NCI-H748 treated with DMSO at 0.1 percent for 48 hours (cell line): ENCODE results near the gene ATF1.
A peak's percentile ranks its signal among the peaks of the same experiment; 100 is the strongest.
"Not testable (repeated sequence)": the region's sequence is repeated elsewhere in the genome, so short reads cannot be mapped to it uniquely, and the experiment has no call there.

Source experiments
- DNase-seq: peaks from one replicate; lab custom pipeline; 2025; lab: John Stamatoyannopoulos, UW

Gene ATF1

DNA sequence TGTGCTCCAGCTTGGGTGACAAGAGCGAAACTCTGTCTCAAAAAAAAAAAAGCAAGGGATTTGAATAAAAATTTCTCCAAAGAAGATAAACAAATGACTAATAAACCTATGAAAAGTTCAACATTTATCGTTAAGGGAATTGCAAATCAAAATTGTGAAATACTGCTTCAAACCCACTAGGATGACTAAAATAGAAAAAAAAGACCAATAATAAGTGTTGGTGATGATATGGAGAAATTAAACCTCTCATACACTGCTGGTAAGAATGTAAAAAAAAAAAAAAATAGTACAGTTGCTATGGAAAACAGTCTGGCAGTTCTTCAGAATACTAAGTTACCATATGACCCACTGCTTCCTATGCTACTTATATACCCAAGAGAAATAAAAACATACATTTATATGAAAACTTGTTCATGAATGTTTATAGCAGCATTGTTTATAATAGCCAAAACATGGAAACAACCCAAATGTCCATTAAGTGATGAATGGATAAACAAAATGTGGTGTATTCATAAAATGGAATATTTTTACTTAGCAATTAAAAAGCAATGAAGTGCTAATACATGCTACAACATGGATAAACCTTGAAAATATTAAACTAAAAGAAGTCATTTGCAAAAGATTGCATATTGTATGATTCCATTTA, 39.5 kb downstream of the ATF1 start:
- no peak for DNase-seq

DNA sequence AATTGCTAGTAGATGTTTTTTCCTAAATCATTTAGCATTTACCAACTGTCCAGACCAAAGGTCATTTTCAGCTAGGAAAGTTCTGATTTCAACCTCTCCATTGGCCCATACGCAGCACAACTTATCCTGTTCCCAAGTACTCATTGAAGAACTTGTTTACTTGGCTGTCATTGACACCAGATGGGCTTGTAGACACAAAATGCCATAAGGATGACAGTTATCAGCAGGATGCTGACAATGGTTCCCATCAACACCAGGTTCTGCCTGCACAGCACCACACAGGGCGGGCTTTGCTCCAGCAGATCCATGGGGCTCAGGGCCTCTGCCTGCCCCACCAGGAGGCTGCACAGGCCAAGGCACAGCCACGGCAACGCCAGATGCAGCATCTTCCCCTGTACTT, 42.3 kb downstream of the ATF1 start:
- no peak for DNase-seq

GRCh38 chr12:50809131-50809530, 45.2 kb downstream of the ATF1 start:
- not testable (repeated sequence) for DNase-seq

DNA sequence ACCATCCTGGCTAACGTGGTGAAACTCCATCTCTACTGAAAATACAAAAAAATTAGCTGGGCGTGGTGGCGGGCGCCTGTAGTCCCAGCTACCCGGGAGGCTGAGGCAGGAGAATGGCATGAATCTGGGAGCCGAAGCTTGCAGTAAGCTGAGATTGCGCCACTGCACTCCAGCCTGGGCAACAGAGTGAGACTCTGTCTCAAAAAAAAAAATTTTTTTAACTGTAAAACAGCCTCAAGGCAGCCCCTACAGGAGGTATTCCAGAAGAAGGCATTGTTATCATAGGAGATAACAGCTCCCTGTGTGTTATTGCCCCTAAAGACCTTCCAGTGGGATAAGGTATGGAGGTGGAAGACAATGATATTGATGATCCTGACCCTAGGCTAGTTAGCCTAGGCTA, 51.0 kb downstream of the ATF1 start:
- DNase-seq, result not testable (repeated sequence)

- no peak for DNase-seq
Observed at GRCh38 chr12:50820177-50820576, 56.3 kb downstream of the ATF1 start.

- DNase-seq, result no peak
Observed at GRCh38 chr12:50822082-50822481, 58.2 kb downstream of the ATF1 start.

GRCh38 chr12:50823724-50824123, 59.8 kb downstream of the ATF1 start:
- DNase-seq, result not testable (repeated sequence)

DNA sequence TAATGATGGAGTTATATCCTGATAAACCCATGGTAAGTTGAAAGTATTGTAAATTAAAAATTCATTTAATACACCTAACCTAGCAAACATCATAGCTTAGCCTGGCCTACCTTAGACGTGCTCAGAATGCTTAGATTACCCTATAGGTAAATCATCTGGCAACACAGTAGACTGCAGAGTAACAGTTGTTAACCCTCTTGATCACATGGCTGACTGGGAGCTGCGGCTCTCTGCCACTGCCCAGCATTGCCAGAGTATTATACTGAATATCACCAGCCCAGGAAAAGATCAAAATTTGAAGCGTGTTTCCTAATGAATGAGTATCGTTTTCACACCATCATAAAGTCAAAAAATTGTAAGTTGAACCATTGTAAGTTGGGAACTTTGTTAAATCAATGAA, 61.0 kb downstream of the ATF1 start:
- DNase-seq, result no peak

DNA sequence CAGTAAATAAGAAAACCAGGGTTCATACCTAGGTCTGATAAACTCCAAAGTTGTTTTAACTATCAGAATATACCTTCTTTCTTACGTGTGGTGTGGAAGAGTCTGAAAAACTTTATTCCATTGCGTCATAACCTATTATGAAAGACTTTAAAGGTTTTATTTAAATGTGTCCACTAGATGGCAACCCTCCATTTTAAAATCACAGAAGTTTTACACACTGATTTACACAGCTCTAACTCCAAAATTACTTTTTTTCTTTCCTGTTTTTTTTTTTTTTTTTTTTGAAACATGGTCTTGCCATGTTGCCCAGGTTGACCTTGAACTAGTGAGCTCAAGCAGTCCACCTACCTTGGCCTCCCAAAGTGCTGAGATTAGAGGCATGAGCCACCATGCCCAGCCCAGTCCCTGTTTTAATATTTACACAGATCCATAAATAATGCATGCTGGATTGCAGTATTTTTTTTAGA, 61.5 kb downstream of the ATF1 start:
- DNase-seq, result peak; percentile 24

DNA sequence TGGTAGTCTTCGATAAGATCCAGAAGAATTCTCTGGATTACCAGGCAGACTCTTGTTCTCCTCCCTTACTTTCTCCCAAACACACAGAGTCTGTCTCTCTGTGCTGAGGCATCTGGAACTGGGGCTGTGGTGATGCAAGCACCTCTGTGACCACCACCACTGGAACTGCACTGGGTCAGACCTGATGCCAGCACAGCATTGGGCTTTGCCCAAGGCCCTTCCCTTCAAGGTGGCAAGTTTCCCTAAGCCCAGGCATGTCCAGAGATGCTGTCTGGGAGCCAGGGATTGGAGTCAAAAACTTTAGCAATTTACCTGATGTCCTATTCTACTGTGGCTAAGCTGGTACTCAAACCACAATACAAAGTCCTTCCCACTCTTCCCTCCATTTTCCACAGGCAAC, 64.2 kb downstream of the ATF1 start:
- DNase-seq, result no peak

GRCh38 chr12:50828886-50829285, 65.0 kb downstream of the ATF1 start:
- no peak for DNase-seq

- DNase-seq, result not testable (repeated sequence)
Observed at GRCh38 chr12:50833801-50834200, 69.9 kb downstream of the ATF1 start.

DNA sequence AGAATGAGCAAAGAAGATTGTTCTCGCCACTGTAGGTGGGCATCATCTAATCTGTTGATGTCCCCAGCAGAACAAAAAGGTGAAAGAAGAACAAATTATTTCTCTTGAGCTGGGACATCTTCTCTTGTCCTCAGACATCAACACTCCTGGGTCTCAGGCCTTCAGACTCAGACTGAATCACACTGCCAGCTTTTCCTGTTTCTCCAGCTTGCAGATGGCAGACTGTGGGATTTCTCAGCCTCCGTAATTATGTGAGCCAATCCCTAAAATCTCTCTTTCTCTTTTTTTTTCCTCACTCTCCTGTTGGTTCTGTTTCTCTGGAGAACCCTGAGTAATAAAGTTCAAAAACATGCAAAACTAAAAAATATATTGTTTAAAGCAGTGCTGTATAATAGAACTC, 75.1 kb downstream of the ATF1 start:
- no peak for DNase-seq

GRCh38 chr12:50840809-50841487, 77.0 kb downstream of the ATF1 start:
- DNase-seq, result no peak

DNA sequence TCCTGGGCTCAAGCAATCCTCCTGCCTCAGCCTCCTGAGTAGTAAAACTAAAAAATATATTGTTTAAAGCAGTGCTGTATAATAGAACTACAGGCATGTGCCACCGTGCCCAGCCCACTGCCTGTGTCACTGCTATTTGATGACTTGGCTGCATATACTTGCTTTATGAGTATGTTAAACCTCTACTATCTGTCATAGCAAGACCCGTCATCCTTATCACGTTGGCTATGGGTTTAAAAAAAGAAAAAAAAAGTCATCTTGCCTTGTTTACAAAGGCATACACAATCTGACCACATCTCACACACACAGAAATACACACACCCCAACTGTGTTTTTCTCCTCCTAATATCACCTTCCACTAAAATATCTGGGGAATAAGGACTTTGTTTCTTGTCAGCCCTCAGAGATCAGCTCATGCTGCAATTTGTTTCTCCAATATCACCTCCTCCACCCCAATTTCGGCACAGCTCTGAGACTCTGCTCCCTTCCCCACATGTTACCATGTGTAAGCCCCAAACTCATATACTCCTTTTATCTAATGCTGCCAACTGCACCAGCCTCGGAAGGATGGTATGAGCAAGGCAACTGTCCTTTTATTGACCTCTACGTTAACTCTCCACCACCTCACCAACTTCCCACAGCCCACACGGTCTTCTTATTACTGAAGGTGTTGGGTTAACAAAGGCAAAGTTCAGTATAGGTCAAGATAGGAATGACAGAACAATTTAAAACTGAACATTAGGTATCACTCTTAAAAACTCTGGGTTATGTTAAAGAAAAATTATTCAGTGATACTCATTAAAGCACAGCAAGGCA, 78.0 kb downstream of the ATF1 start:
- DNase-seq, result no peak

DNA sequence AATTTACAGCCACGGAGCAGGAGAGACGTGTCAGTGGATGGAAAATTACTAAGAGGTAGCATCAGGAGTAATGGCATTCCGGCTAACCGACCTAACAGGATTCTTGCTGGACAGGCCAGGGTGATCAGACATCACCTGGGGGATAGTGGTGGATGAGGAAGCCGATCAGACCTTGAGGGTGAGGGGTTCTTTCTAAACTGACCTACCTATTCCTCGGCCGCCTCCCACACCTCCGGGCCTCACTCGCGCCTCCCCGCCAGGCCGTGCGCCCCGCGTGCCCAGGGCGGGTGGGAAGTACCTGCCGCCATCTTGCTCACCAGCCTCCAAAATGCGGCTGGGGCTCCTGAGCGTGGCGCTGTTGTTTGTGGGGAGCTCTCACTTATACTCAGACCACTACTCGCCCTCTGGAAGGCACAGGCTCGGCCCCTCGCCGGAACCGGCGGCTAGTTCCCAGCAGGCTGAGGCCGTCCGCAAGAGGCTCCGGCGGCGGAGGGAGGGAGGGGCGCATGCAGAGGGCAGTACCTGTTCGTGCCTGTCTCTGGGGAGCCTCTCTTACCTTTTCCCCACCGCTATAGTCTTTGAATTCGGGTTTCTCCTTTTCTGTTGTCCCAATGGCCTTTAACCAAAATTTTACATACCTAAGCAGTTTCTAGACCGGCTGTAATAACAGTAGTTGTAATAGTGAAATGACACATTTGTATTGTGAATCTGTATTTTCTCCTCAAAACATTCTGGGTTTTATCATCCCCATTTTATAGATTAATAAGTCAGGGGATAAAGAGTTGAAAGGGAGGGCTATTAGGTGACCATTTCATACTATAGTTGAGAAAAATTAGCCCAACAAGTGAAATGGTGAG, 79.0 kb downstream of the ATF1 start, which contains the start of gene TMPRSS12:
Gene TMPRSS12, plus strand, starts transcription at position 290 of the 857 bp plus-strand sequence. Its CDS starts 39 bp downstream, at position 329.
- DNase-seq, result no peak

- no peak for DNase-seq
Observed at GRCh38 chr12:50845021-50845647, 81.2 kb downstream of the ATF1 start.

DNA sequence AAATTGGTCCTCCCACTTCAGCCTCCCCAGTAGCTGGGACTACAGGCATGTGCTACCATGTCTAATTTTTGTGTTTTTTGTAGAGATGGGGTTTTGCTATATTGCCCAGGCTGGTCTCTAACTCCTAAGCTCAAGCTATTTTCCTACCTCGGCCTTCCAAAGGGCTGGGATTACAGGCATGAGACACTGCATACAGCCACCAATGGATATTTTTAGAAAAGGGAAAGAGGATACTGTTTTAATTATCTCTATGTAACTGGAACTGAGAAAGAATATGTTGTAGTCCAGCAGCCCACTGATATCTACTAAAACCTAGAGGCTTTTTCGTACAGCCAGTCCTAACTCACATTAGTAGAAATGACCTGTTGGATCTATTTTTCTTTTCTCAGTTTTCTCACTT, 85.1 kb downstream of the ATF1 start:
- DNase-seq, result no peak

DNA sequence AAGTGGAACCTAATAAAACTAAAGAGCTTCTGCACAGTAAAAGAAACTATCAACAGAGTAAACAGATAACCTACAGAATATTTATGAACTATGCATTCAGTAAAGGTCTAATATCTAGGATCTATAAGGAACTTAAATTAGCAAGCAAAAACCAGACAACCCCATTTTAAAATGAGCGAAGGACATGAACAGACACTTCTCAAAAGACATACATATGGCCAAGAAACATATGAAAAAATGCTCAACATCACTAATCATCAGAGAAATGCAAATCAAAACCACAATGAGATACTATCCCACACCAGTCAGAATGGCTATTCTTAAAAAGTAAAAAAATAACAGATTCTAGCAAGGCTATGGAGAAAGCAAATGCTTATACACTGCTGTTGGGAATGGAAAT, 91.3 kb downstream of the ATF1 start:
- not testable (repeated sequence) for DNase-seq

DNA sequence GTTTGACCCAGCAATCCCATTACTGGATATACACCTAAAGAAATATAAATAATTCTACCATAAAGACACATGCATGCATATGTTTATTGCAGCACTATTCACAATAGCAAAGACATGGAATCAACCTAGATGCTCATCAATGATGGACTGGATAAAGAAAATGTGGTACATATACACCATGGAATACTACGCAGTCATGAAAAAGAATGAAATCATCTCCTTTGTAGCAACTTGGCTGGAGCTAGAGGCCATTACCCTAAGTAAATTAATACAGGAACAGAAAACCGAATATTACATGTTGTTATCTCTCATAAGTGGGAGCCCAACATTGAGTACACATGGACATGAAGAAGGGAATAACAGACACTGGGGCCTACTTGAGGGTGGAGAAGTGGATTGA, 91.8 kb downstream of the ATF1 start:
- DNase-seq, result not testable (repeated sequence)

DNA sequence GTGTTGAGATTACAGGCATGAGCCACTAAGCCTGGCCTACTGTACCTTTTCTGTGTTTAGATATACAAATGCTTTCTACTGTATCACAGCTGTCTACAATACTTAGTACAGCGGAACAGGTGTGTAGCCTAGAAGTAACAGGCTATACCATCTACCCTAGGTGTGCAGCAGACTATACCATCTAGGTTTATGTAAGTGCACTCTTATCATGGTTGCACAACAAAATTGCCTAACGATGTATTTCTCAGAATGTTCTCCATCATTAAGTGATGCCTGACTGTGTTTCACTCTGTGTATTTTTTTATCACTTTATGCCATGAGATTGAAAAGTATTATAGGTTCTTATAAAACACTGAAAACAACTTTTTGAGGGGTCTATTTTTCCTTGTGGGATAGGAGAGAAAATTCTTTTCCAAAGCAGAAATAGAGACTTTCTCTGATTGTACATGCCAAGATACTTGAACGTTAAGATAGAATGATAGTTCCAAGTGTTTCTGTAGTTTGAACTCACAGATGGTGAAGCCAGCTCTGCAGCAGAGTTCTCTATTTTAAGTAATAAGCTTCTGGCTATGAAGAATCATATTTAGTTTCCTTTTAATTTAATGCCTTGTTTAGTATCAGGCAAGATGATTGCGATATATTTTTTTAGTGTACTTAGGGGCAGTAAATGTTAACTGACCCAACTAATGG, 95.9 kb downstream of the ATF1 start:
- DNase-seq, result no peak
